OCI-LY7 (cell line): ENCODE measurements around the gene MATK. TPM values are rescaled to one million over a fixed set of nuclear protein-coding genes. Genes with fewer than 3 reads are reported as not detected.

Experiments used
- BruUV-seq: library from RNA; stranded (reverse); fragments of 400-500 nt; replicated peaks from 2 replicates; lab custom pipeline; 2021; lab: Mats Ljungman, UMichigan
- CTCF ChIA-PET: fragments of 300-600 bp; sonication (Branson Sonifier 250); formaldehyde crosslinking; loops from one replicate; lab custom pipeline; 2022; ENCODE audit warnings: antibody characterized with exemption; ENCODE audit not compliant: unreplicated experiment; lab: Charles Lee
- POLR2A ChIA-PET: fragments of 300-600 bp; sonication (Branson Sonifier 250); formaldehyde crosslinking; loops from one replicate; lab custom pipeline; 2022; ENCODE audit warnings: antibody characterized with exemption; lab: Charles Lee
- DNase-seq: peaks from one replicate; pipeline ENCODE4 v3.0.0-alpha.2; 2015; ENCODE audit warnings: low spot score
- H2AFZ ChIP-seq: fragments of 200-600 bp; sonication (generic), shearing (Covaris generic); 2 replicates; pipeline ENCODE4 v1.6.1; 2014; ENCODE audit warnings: mild to moderate bottlenecking, antibody characterized with exemption, low read length, moderate library complexity
- H3K27ac ChIP-seq: fragments of 200-600 bp; sonication (generic); 2 replicates; pipeline ENCODE4 v1.5.1; 2014; ENCODE audit warnings: mixed run types, low read depth, mild to moderate bottlenecking, moderate library complexity, low read length, inconsistent platforms; ENCODE audit not compliant: poor library complexity, severe bottlenecking
- H3K36me3 ChIP-seq: fragments of 200-600 bp; sonication (generic); 2 replicates; pipeline ENCODE4 v1.6.1; 2014; ENCODE audit warnings: mild to moderate bottlenecking, antibody characterized with exemption, low read length, moderate library complexity, mixed read lengths; ENCODE audit not compliant: insufficient read depth
- H3K4me1 ChIP-seq: fragments of 200-600 bp; sonication (generic); 2 replicates; pipeline ENCODE4 v1.5.1; 2014; ENCODE audit warnings: mild to moderate bottlenecking, low read length; ENCODE audit not compliant: insufficient read depth, poor library complexity, severe bottlenecking
- H3K4me2 ChIP-seq: fragments of 200-600 bp; sonication (generic); 2 replicates; pipeline ENCODE4 v1.6.1; 2014; ENCODE audit warnings: mild to moderate bottlenecking, low read length
- H3K4me3 ChIP-seq: fragments of 200-600 bp; sonication (generic); 2 replicates; pipeline ENCODE4 v1.5.1; 2014; ENCODE audit warnings: mild to moderate bottlenecking, low read depth, low read length; ENCODE audit not compliant: poor library complexity, severe bottlenecking
- H3K79me2 ChIP-seq: fragments of 200-600 bp; sonication (generic); 2 replicates; pipeline ENCODE4 v1.6.1; 2016; ENCODE audit warnings: low read depth, mild to moderate bottlenecking, low read length, moderate library complexity, mixed read lengths; ENCODE audit not compliant: insufficient read depth
- H3K9me2 ChIP-seq: fragments of 200-600 bp; sonication (generic); 2 replicates; pipeline ENCODE4 v1.6.1; 2016; ENCODE audit warnings: mild to moderate bottlenecking, low read length, mixed read lengths; ENCODE audit not compliant: insufficient read depth
- H3K9me3 ChIP-seq: fragments of 200-600 bp; sonication (generic); 2 replicates; pipeline ENCODE4 v1.6.1; 2014; ENCODE audit warnings: mild to moderate bottlenecking, mixed run types, low read length, mixed read lengths
- H4K20me1 ChIP-seq: fragments of 200-600 bp; sonication (generic); 2 replicates; pipeline ENCODE4 v1.6.1; 2014; ENCODE audit warnings: mild to moderate bottlenecking, antibody characterized with exemption, low read length, moderate library complexity, mixed read lengths; ENCODE audit not compliant: insufficient read depth
- CTCF ChIP-seq: fragments of 200-600 bp; sonication (generic); conservative IDR thresholded peaks from 2 replicates; pipeline ENCODE4 v1.5.1; 2014; ENCODE audit warnings: mild to moderate bottlenecking, antibody characterized with exemption, low read length, moderate library complexity, mixed read lengths
- EZH2phosphoT487 ChIP-seq: fragments of 200-600 bp; sonication (generic); IDR thresholded peaks from 2 replicates; pipeline ENCODE4 v1.6.1; 2018; ENCODE audit warnings: low read depth, borderline replicate concordance, mild to moderate bottlenecking, mixed run types, antibody characterized with exemption, low read length, moderate library complexity, mixed read lengths
- intact Hi-C: fragments of 100-400 bp; cut with micrococcal nuclease; formaldehyde crosslinking; loops from one replicate; pipeline ENCODE4 v1.10.0; 2022; ENCODE audit not compliant: unreplicated experiment
- total RNA-seq, 2 experiments: library from RNA; depleted of rRNA in 1 of 2; stranded (reverse); fragments of >200 nt in 1 of 2; shearing (Covaris generic) in 1 of 2; gene quantifications; 2 replicates each; pipeline ENCODE4 v1.2.3, GENCODE V29; 2014 to 2022

Gene MATK
- total RNA-seq, 2 experiments from 2014 or later: not detected

GRCh38 chr19:3788996-3789778 lies 3.0 kb upstream of the MATK start:
- POLR2A ChIA-PET: no interaction called here
- H2AFZ ChIP-seq: no peak overlapping the region
- intact Hi-C loops: no loop called here
- CTCF ChIA-PET: no interaction called here
- H3K4me1 ChIP-seq: no peaks in the 10 kb centered on the region
- no peak for TF ChIP-seq EZH2phosphoT487
- no peak for TF ChIP-seq CTCF
- H3K27ac ChIP-seq: no peak overlapping the region
- H3K4me2 ChIP-seq: no peak overlapping the region
- H3K9me3 ChIP-seq: no peaks in the 10 kb centered on the region
- no peaks in the 10 kb centered on the region for H3K79me2 ChIP-seq
- H3K9me2 ChIP-seq: no peaks in the 10 kb centered on the region
- no peaks in the 10 kb centered on the region for H3K36me3 ChIP-seq
- no TSS peak for BruUV-seq
- no peaks in the 10 kb centered on the region for H4K20me1 ChIP-seq
- DNase-seq: no peak
- no peak overlapping the region for H3K4me3 ChIP-seq

- H3K27ac ChIP-seq: no peak overlapping the region
- H3K36me3 ChIP-seq: no peaks in the 10 kb centered on the region
Observed at GRCh38 chr19:3785451-3785937, 687 bp downstream of the MATK start.

More at GRCh38 chr19:3785451-3785937, 687 bp downstream of the MATK start:
- Histone ChIP-seq H3K9me3 (peaks cover 8% of the 10 kb centered on the region; the same call in 1 of the 2 replicates), H3K79me2 (no peaks in the 10 kb centered on the region), H4K20me1 (no peaks in the 10 kb centered on the region), H3K4me3 (no peak overlapping the region), H3K4me2 (no peak overlapping the region), H3K9me2 (no peaks in the 10 kb centered on the region), H2AFZ (no peak overlapping the region), H3K4me1 (no peaks in the 10 kb centered on the region)
- CTCF ChIA-PET: no interaction called here
- DNase-seq: no peak
- TF ChIP-seq EZH2phosphoT487: no peak
- TF ChIP-seq CTCF: no peak
- POLR2A ChIA-PET: no interaction called here
- no TSS peak for BruUV-seq
- intact Hi-C loops: no loop called here
